HepG2 (cell line): ENCODE data around the gene VPS18. TPM values are rescaled to one million over a fixed set of nuclear protein-coding genes. Genes with fewer than 3 reads are reported as not detected.

Experiments used
- ATAC-seq: fragments of 200-7000 bp; cut with Tn5 transposase; 3 replicates; pipeline ENCODE4 v1.9.1; 2020; ENCODE audit warnings: mild to moderate bottlenecking, moderate library complexity
- Bru-seq: library from RNA; stranded (reverse); fragments of 400-500 nt; gene quantifications from one replicate; lab custom pipeline; 2021; lab: Mats Ljungman, UMichigan
- BruChase-seq, 2 experiments: library from RNA; stranded (reverse); fragments of 400-500 nt; gene quantifications; one replicate each; lab custom pipeline; 2021; lab: Mats Ljungman, UMichigan
- BruUV-seq: library from RNA; stranded (reverse); fragments of 400-500 nt; replicated peaks from 2 replicates; lab custom pipeline; 2021; lab: Mats Ljungman, UMichigan
- CTCF ChIA-PET: fragments of 300-600 bp; formaldehyde crosslinking; extraction: SDS; loops from one replicate; lab custom pipeline; 2021; ENCODE audit warnings: low total read pairs, inconsistent platforms, low intra/inter-chr PET ratio; lab: Yijun Ruan, JAX
- POLR2A ChIA-PET: fragments of 350-600 bp; sonication (Branson Sonifier 250); formaldehyde crosslinking; loops from one replicate; lab custom pipeline; 2020; ENCODE audit warnings: antibody characterized with exemption, inconsistent platforms; lab: Yijun Ruan, JAX
- DNase-seq: peaks from one replicate; pipeline ENCODE4 v3.0.0-alpha.2; 2015; ENCODE audit warnings: low spot score
- FAIRE-seq: peaks from 3 replicates; lab custom pipeline; 2011; peaks lifted over from hg19 to GRCh38; lab: Jason Lieb, UNC
- H2AFZ ChIP-seq: one replicate; pipeline ENCODE4 v1.6.1; 2011; ENCODE audit warnings: low read length, inconsistent platforms
- H3K27ac ChIP-seq: fragments of 300-600 bp; 3 replicates; pipeline ENCODE4 v1.8.0; 2011; ENCODE audit warnings: mixed run types, mild to moderate bottlenecking, mixed read lengths, low read length, inconsistent platforms; ENCODE audit not compliant: insufficient read depth; ENCODE audit errors: extremely low read length
- H3K27me3 ChIP-seq, 2 experiments: fragments of 200-600 bp in 1 of 2; 2 replicates in 1 of 2; 3 replicates in 1 of 2; pipeline versions ENCODE4 v1.6.0 to v1.8.0; 2011; ENCODE audit warnings: low read length in 2 of 2, mild to moderate bottlenecking in 2 of 2, moderate library complexity in 2 of 2, inconsistent platforms in 1 of 2; ENCODE audit not compliant: insufficient read depth in 2 of 2, control insufficient read depth in 1 of 2
- H3K36me3 ChIP-seq, 2 experiments: fragments of 200-600 bp in 1 of 2; replicated peaks in 1 of 2; 2 replicates in 1 of 2; 3 replicates in 1 of 2; pipeline versions ENCODE4 v1.5.1 to v1.8.0; 2011; ENCODE audit warnings: low read length in 2 of 2, inconsistent platforms in 1 of 2; ENCODE audit not compliant: insufficient read depth in 2 of 2, control insufficient read depth in 1 of 2
- H3K4me1 ChIP-seq: 2 replicates; pipeline ENCODE4 v1.5.1; 2012; ENCODE audit warnings: low read length, inconsistent platforms; ENCODE audit not compliant: insufficient read depth
- H3K4me2 ChIP-seq: 2 replicates; pipeline ENCODE4 v1.6.0; 2011; ENCODE audit warnings: low read depth, low read length, inconsistent platforms
- H3K4me3 ChIP-seq, 3 experiments: fragments of 200-600 bp in 1 of 3; sonication (generic), shearing (Covaris generic) in 1 of 3; replicated peaks in 1 of 3; 2 replicates each; pipeline ENCODE4 v1.5.1; 2011 to 2016; ENCODE audit warnings: low read length in 3 of 3, inconsistent platforms in 2 of 3, low read depth in 2 of 3, mild to moderate bottlenecking in 2 of 3, control low read depth in 1 of 3, mixed read lengths in 1 of 3; ENCODE audit not compliant: insufficient read depth in 1 of 3
- H3K79me2 ChIP-seq: one replicate; pipeline ENCODE4 v1.6.1; 2011; ENCODE audit warnings: low read length, inconsistent platforms; ENCODE audit not compliant: insufficient read depth
- H3K9ac ChIP-seq: 2 replicates; pipeline ENCODE4 v1.6.0; 2011; ENCODE audit warnings: mild to moderate bottlenecking, low read depth, low read length, inconsistent platforms; ENCODE audit not compliant: insufficient read depth
- H3K9me3 ChIP-seq: 2 replicates; pipeline ENCODE4 v1.5.1; 2012; ENCODE audit warnings: mild to moderate bottlenecking, low read length
- H4K20me1 ChIP-seq: 2 replicates; pipeline ENCODE4 v1.6.0; 2011; ENCODE audit warnings: inconsistent platforms, mild to moderate bottlenecking, low read length, moderate library complexity; ENCODE audit not compliant: insufficient read depth
- DBP ChIP-seq: sonication (generic); formaldehyde crosslinking; IDR thresholded peaks from 2 replicates; pipeline ENCODE4 v1.4.0; 2020; ENCODE audit warnings: missing genetic modification reagents; ENCODE audit errors: not compliant biosample characterization
- FOXJ3 ChIP-seq: sonication (generic); formaldehyde crosslinking; IDR thresholded peaks from 2 replicates; pipeline ENCODE4 v1.4.0; 2020; ENCODE audit warnings: missing genetic modification reagents, mild to moderate bottlenecking, borderline replicate concordance
- HHEX ChIP-seq: IDR thresholded peaks from 2 replicates; pipeline ENCODE4 v1.6.1; 2016; ENCODE audit warnings: control low read depth
- MAX ChIP-seq: IDR thresholded peaks from 2 replicates; pipeline ENCODE4 v1.6.1; 2012; ENCODE audit warnings: inconsistent platforms
- MTF1 ChIP-seq: sonication (generic); formaldehyde crosslinking; IDR thresholded peaks from 2 replicates; pipeline ENCODE4 v1.5.0; 2020; ENCODE audit warnings: missing genetic modification reagents
- NR2C2 ChIP-seq: sonication (generic); formaldehyde crosslinking; IDR thresholded peaks from 2 replicates; pipeline ENCODE4 v1.4.0; 2020; ENCODE audit warnings: missing genetic modification reagents, mild to moderate bottlenecking, moderate library complexity, borderline replicate concordance
- PHF21A ChIP-seq: sonication (generic); formaldehyde crosslinking; IDR thresholded peaks from 2 replicates; pipeline ENCODE4 v1.5.0; 2020; ENCODE audit warnings: mild to moderate bottlenecking, missing genetic modification reagents
- SIN3B ChIP-seq: fragments of 150-350 bp; IDR thresholded peaks from 2 replicates; pipeline ENCODE4 v1.6.1; 2014; ENCODE audit warnings: low read length
- SMARCE1 ChIP-seq: fragments of 450-650 bp; IDR thresholded peaks from 2 replicates; pipeline ENCODE4 v1.6.1; 2017; ENCODE audit warnings: borderline replicate concordance
- TCF7 ChIP-seq: sonication (generic); IDR thresholded peaks from 2 replicates; pipeline ENCODE4 v1.6.1; 2016; ENCODE audit warnings: antibody characterized with exemption, low read depth
- TIGD3 ChIP-seq: sonication (generic); formaldehyde crosslinking; IDR thresholded peaks from 2 replicates; pipeline ENCODE4 v1.5.1; 2020; ENCODE audit warnings: mild to moderate bottlenecking, missing genetic modification reagents, borderline replicate concordance
- ZNF44 ChIP-seq: sonication (generic); formaldehyde crosslinking; IDR thresholded peaks from 2 replicates; pipeline ENCODE4 v1.5.1; 2020; ENCODE audit warnings: mild to moderate bottlenecking, missing genetic modification reagents
- ZNF704 ChIP-seq: sonication (generic); formaldehyde crosslinking; IDR thresholded peaks from 2 replicates; pipeline ENCODE4 v1.8.1; 2023; ENCODE audit warnings: mild to moderate bottlenecking, inconsistent platforms, moderate library complexity, missing genetic modification reagents, borderline replicate concordance
- WGBS: methylation state at CpG from one replicate; pipeline ENCODE4 v1.1.6; 2017; ENCODE audit warnings: low lambda C conversion rate; 5-methylcytosine and 5-hydroxymethylcytosine counted together
- in situ Hi-C: cut with HindIII; loops from 2 replicates; pipeline ENCODE4 v1.10.0; 2017; ENCODE audit warnings: low pct_unique_long_range_greater_than_20kb; ENCODE audit not compliant: extremely low pct_ligation_motif_present
- intact Hi-C: fragments of 100-400 bp; cut with micrococcal nuclease; formaldehyde crosslinking; loops from one replicate; pipeline ENCODE4 v1.10.0; 2022; ENCODE audit not compliant: unreplicated experiment
- long read RNA-seq, 2 experiments: library from RNA in 1 of 2; library from polyadenylated mRNA in 1 of 2; stranded (forward) in 1 of 2; unstranded in 1 of 2; transcript quantifications; one replicate each; pipeline ENCODE4 v2.0.0, GENCODE V29; 2019 to 2022
- polyA minus RNA-seq, 3 experiments: library from RNA; depleted of rRNA, polyadenylated mRNA; stranded (reverse); fragments of >200 nt; gene quantifications; 2 replicates each; pipeline ENCODE4 v1.2.3, GENCODE V29; 2011; ENCODE audit warnings: low replicate concordance in 1 of 3
- polyA plus RNA-seq, 8 experiments: library from polyadenylated mRNA; depleted of rRNA in 3 of 8; stranded (reverse) in 7 of 8; unstranded in 1 of 8; fragments of >200 nt; fragmentation: Illumina TruSeq in 4 of 8; extraction: Trizol in 4 of 8; gene quantifications; 2 replicates each; pipeline versions ENCODE4 v1.2.1 to v1.2.3, GENCODE V29; 2011 to 2016; ENCODE audit warnings: low read depth in 4 of 8, missing spikeins in 1 of 8, mixed read lengths in 1 of 8; ENCODE audit not compliant: insufficient read depth in 1 of 8
- total RNA-seq, 5 experiments: library from RNA; depleted of rRNA; stranded (reverse); fragments of >200 nt; fragmentation: Illumina TruSeq; extraction: Trizol; gene quantifications; 2 replicates each; pipeline ENCODE4 v1.2.3, GENCODE V29; 2016; ENCODE audit warnings: low read depth in 1 of 5

The VPS18 gene
- total RNA-seq (2016; rRNA removed; fragmentation: Illumina TruSeq; extraction: Trizol) (15.8 and 17.0 TPM in 2 replicates), polyA plus RNA-seq (2011; rRNA removed) (5.8 and 7.4 TPM in 2 replicates), polyA minus RNA-seq (2011; rRNA and poly(A)+ RNA removed; ENCODE audit: low replicate concordance) (42.6 and 112 TPM in 2 replicates), Bru-seq, nascent RNA (percentile 65 among the genes with signal in this experiment), BruChase-seq, experiment 1, labeled RNA remaining after a 6-hour chase (percentile 59 among the genes with signal in this experiment), BruChase-seq, experiment 2, labeled RNA remaining after a 2-hour chase (percentile 74 among the genes with signal in this experiment)
- total RNA-seq (2016; cell fraction: cytosol; rRNA removed; fragmentation: Illumina TruSeq; extraction: Trizol; ENCODE audit: low read depth), result 1.2 and 1.9 TPM in 2 replicates
- total RNA-seq (2016; cell fraction: insoluble cytoplasmic fraction; rRNA removed; fragmentation: Illumina TruSeq; extraction: Trizol), result 14.9 and 16.0 TPM in 2 replicates
- total RNA-seq (2016; cell fraction: membrane; rRNA removed; fragmentation: Illumina TruSeq; extraction: Trizol), result 3.9 and 4.3 TPM in 2 replicates
- total RNA-seq (2016; cell fraction: nucleus; rRNA removed; fragmentation: Illumina TruSeq; extraction: Trizol), result 9.9 and 11.2 TPM in 2 replicates
- polyA plus RNA-seq (2011; cell fraction: cytosol; rRNA removed), result 6.0 and 7.5 TPM in 2 replicates
- polyA plus RNA-seq (2011; cell fraction: nucleus; rRNA removed), result 9.2 and 9.4 TPM in 2 replicates
- polyA plus RNA-seq (2012), result 5.0 and 5.3 TPM in 2 replicates
- polyA plus RNA-seq (2016; cell fraction: cytosol; fragmentation: Illumina TruSeq; extraction: Trizol; ENCODE audit: low read depth), result 0.57 and 0.62 TPM in 2 replicates
- polyA plus RNA-seq (2016; cell fraction: insoluble cytoplasmic fraction; fragmentation: Illumina TruSeq; extraction: Trizol; ENCODE audit: low read depth), result 9.1 and 10.3 TPM in 2 replicates
- polyA plus RNA-seq (2016; cell fraction: membrane; fragmentation: Illumina TruSeq; extraction: Trizol; ENCODE audit: low read depth), result 1.1 and 1.8 TPM in 2 replicates
- 13.2 and 13.9 TPM in 2 replicates for polyA plus RNA-seq (2016; cell fraction: nucleus; fragmentation: Illumina TruSeq; extraction: Trizol; ENCODE audit: insufficient read depth, low read depth)
- 11.8 and 12.4 TPM in 2 replicates for polyA minus RNA-seq (2011; cell fraction: cytosol; rRNA and poly(A)+ RNA removed)
- polyA minus RNA-seq (2011; cell fraction: nucleus; rRNA and poly(A)+ RNA removed), result 9.3 and 9.8 TPM in 2 replicates
- long read RNA-seq, experiment 1, partial matches to known transcripts, result 4 of 7 reads
- long read RNA-seq, experiment 1, other reads (novel, unspliced or antisense), result 2 of 7 reads
- long read RNA-seq, experiment 2, transcript VPS18-201 (5 exons, 3,895 nt), result major isoform, 22 of 47 reads
- long read RNA-seq, experiment 2, partial matches to known transcripts, result 18 of 47 reads
- long read RNA-seq, experiment 2, other reads (novel, unspliced or antisense), result 7 of 47 reads

- H3K4me1 ChIP-seq, result peaks cover 36% of the 10 kb centered on the region
- intact Hi-C loops, result loop anchor here (5.0 kb wide), 2 partner anchors 147 to 192 kb away; no protein-coding TSS in a partner anchor
- H3K4me3 ChIP-seq, result peak within 1 kb of the TSS; percentile 87 to 98 (median 89)
- 8% methylated on average over 16 of the region's 55 CpGs for WGBS
- ATAC-seq, result peak; percentile 90
- H2AFZ ChIP-seq, result no peak within 1 kb of the TSS
- H3K9me3 ChIP-seq, result no peaks in the 10 kb centered on the region
- H3K4me2 ChIP-seq, result peak within 1 kb of the TSS; percentile 96
- no peaks in the 10 kb centered on the region for H3K27me3 ChIP-seq
- peaks cover 17% of the 10 kb centered on the region for H3K79me2 ChIP-seq
- peak within 1 kb of the TSS; percentile 82 for H3K27ac ChIP-seq
- no TSS peak for BruUV-seq
- in situ Hi-C loops, result loop anchor here (5.0 to 10.0 kb wide), 3 partner anchors 37 to 309 kb away; partner anchors contain the start of gene RAD51
- ChIA-PET CTCF (interaction anchor here (5.3 kb wide), 1 partner anchor 36 kb away, joined by 80 read pairs; no protein-coding TSS in a partner anchor), POLR2A (interaction anchor here (0.5 to 2.3 kb wide), 19 partner anchors 10 to 423 kb away, joined by 3 to 40 read pairs (median 4); partner anchors contain the start of genes DNAJC17, GCHFR, INO80 and RAD51)
- DNase-seq, result peak; percentile 90
- no peaks in the 10 kb centered on the region for H4K20me1 ChIP-seq
- peak within 1 kb of the TSS; percentile 86 for H3K9ac ChIP-seq
- peak; percentile 76 for FAIRE-seq
- H3K36me3 ChIP-seq, result peaks cover 7 to 18% of the 10 kb centered on the region in 2 experiments
- no peak for TF ChIP-seq TCF7
- no peak; the same call in 1 of the 2 replicates for TF ChIP-seq SIN3B
- TF ChIP-seq FOXJ3 (CRISPR knock-in tag), result no peak
- TF ChIP-seq MTF1, result no peak
- peak; percentile 19 for TF ChIP-seq ZNF44
- TF ChIP-seq NR2C2, result peak; percentile 72
- no peak for TF ChIP-seq SMARCE1
- no peak for TF ChIP-seq TIGD3
- TF ChIP-seq ZNF704 (CRISPR knock-in tag), result no peak
- TF ChIP-seq DBP, result no peak
- peak; percentile 91 for TF ChIP-seq MAX
- 0 out of 2 replicates have a peak, but pooled peaks have one; percentile 30 for TF ChIP-seq PHF21A (CRISPR knock-in tag)
- TF ChIP-seq HHEX, result no peak
These were observed at the start of gene VPS18 for GRCh38 chr15:40893733-40894680. VPS18 (plus strand) TSS chr15:40894450; CDS start chr15:40894769, 319 bp downstream.
